MM.1S (cell line): ENCODE results near the gene CD48.

Experiments used
- CTCF ChIP-seq: fragments of 300-600 bp; sonication (generic); IDR thresholded peaks from 2 replicates; pipeline ENCODE4 v1.5.1; 2016; ENCODE audit warnings: antibody characterized with exemption, low read length, mixed read lengths
- EZH2 ChIP-seq: fragments of 300-600 bp; sonication (generic); optimal IDR thresholded peaks from 2 replicates; pipeline ENCODE3; 2017; ENCODE audit warnings: low read depth, mild to moderate bottlenecking, antibody characterized with exemption, low read length, mixed read lengths

- no peak for TF ChIP-seq CTCF
- no peak for TF ChIP-seq EZH2
Measured at GRCh38 chr1:160666079-160666442, 45.6 kb downstream of the CD48 start.
